ENCODE results near the gene TRANK1. TPM values are rescaled to one million over a fixed set of nuclear protein-coding genes. Genes with fewer than 3 reads are reported as not detected.

TRANK1 gene
- total RNA-seq, result 1 to 10 TPM; 2.5 to 4.8 (median 3.7) TPM

GRCh38 chr3:36944641-36945270, at the start of gene TRANK1:
TRANK1 (minus strand) TSS chr3:36945054; CDS start chr3:36944809, 245 bp downstream.
- no peaks in the 10 kb centered on the region for H3K27me3 ChIP-seq
- peak within 1 kb of the TSS; percentile 96 for H3K4me3 ChIP-seq
- no peaks in the 10 kb centered on the region for H3K36me3 ChIP-seq
- TF ChIP-seq POLR2A (IDR thresholded peaks at IDR 0.05) (peak in 1 of 2 donors; percentile 31), EP300 (IDR thresholded peaks at IDR 0.05) (no peak)
- peaks cover 12% of the 10 kb centered on the region for H3K9me3 ChIP-seq
- peaks cover 14% of the 10 kb centered on the region for H3K4me1 ChIP-seq
- WGBS, result 0% methylated on average over 12 of the region's 68 CpGs
- H3K27ac ChIP-seq, result peak within 1 kb of the TSS; percentile 86
- peak; percentile 80 to 88 for DNase-seq (ENCODE audit: low spot score in 2 of 2)

- H3K27ac ChIP-seq, result peak within 1 kb of the TSS; percentile 98
- TF ChIP-seq EP300 (IDR thresholded peaks at IDR 0.05) (peak; percentile 25), POLR2AphosphoS5 (IDR thresholded peaks at IDR 0.05) (peak in 2 of 3 donors; percentile 54 to 77), POLR2A (IDR thresholded peaks at IDR 0.05) (peak; percentile 35 to 86)
- TF ChIP-seq, protein P1, sequence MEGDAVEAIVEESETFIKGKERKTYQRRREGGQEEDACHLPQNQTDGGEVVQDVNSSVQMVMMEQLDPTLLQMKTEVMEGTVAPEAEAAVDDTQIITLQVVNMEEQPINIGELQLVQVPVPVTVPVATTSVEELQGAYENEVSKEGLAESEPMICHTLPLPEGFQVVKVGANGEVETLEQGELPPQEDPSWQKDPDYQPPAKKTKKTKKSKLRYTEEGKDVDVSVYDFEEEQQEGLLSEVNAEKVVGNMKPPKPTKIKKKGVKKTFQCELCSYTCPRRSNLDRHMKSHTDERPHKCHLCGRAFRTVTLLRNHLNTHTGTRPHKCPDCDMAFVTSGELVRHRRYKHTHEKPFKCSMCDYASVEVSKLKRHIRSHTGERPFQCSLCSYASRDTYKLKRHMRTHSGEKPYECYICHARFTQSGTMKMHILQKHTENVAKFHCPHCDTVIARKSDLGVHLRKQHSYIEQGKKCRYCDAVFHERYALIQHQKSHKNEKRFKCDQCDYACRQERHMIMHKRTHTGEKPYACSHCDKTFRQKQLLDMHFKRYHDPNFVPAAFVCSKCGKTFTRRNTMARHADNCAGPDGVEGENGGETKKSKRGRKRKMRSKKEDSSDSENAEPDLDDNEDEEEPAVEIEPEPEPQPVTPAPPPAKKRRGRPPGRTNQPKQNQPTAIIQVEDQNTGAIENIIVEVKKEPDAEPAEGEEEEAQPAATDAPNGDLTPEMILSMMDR (IDR thresholded peaks at IDR 0.05), result no peak
- H3K9me3 ChIP-seq, result no peaks in the 10 kb centered on the region
- peaks cover 26% of the 10 kb centered on the region for H3K36me3 ChIP-seq
- peaks cover 48% of the 10 kb centered on the region for H3K4me1 ChIP-seq
- H3K27me3 ChIP-seq, result no peaks in the 10 kb centered on the region
- peak within 1 kb of the TSS; percentile 67 for H3K4me3 ChIP-seq
- under 1% methylated on average over 42 of the region's 47 CpGs for WGBS
- peak; percentile 96 to 97 for DNase-seq (ENCODE audit: low spot score in 2 of 2)
Measured at GRCh38 chr3:36993326-36994283, 48.8 kb upstream of the TRANK1 start, which contains the start of gene MLH1. MLH1 (plus strand) TSS chr3:36993518; CDS start chr3:36993548, 30 bp downstream.

GRCh38 chr3:36992806-36993325, 48.0 kb upstream of the TRANK1 start, which contains the start of gene EPM2AIP1:
EPM2AIP1 (minus strand) TSS chr3:36993131; CDS start chr3:36993077, 54 bp downstream.
- H3K4me3 ChIP-seq, result peak within 1 kb of the TSS; percentile 67
- WGBS, result 0% methylated on average over 35 of the region's 48 CpGs
- H3K4me1 ChIP-seq, result peaks cover 55% of the 10 kb centered on the region
- no peaks in the 10 kb centered on the region for H3K27me3 ChIP-seq
- TF ChIP-seq POLR2A (IDR thresholded peaks at IDR 0.05) (peak; percentile 78 to 91), POLR2AphosphoS5 (IDR thresholded peaks at IDR 0.05) (peak; percentile 18 to 87 (median 29)), EP300 (IDR thresholded peaks at IDR 0.05) (no peak)
- TF ChIP-seq, protein P1 (IDR thresholded peaks at IDR 0.05), result peak in 1 of 2 donors; percentile 23
- H3K27ac ChIP-seq, result peak within 1 kb of the TSS; percentile 98
- H3K9me3 ChIP-seq, result no peaks in the 10 kb centered on the region
- DNase-seq (ENCODE audit: low spot score in 2 of 2), result peak; percentile 99
- H3K36me3 ChIP-seq, result peaks cover 21% of the 10 kb centered on the region

- no peaks in the 10 kb centered on the region for H3K27me3 ChIP-seq
- peak in 1 of 2 donors; percentile 66 for DNase-seq (ENCODE audit: low spot score in 2 of 2)
- H3K4me1 ChIP-seq, result peaks cover 55% of the 10 kb centered on the region
- no peaks in the 10 kb centered on the region for H3K9me3 ChIP-seq
- peak overlapping the region; percentile 67 for H3K4me3 ChIP-seq
- WGBS, result 12% methylated on average over 11 of the region's 24 CpGs
- peaks cover 14% of the 10 kb centered on the region for H3K36me3 ChIP-seq
- TF ChIP-seq POLR2AphosphoS5 (IDR thresholded peaks at IDR 0.05) (no peak), EP300 (IDR thresholded peaks at IDR 0.05) (no peak), POLR2A (IDR thresholded peaks at IDR 0.05) (no peak)
- TF ChIP-seq, protein P1 (IDR thresholded peaks at IDR 0.05), result no peak
- H3K27ac ChIP-seq, result peak overlapping the region; percentile 98
Measured at GRCh38 chr3:36991923-36992805, 47.3 kb upstream of the TRANK1 start.

DNA sequence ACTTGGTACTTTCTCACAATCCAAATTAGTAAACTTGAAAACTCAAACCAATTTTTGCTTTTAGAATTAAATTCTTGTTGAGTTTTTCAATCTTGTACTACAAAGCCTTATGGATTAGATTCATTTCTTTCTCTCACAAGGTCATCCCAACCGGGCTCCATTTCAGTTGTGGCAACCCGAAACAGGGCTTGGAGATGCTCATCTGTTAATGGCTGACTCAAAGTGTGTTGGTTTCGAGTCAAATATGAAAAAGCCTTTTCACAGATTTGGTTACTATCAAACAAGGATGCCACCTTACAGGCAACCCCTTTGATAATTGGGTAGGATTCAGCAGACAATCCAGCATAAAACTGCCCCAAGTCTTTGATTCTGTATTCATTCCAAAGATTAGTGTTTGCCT, 46.3 kb upstream of the TRANK1 start:
- H3K4me3 ChIP-seq, result peak overlapping the region; percentile 67
- no peak for TF ChIP-seq POLR2AphosphoS5 (IDR thresholded peaks at IDR 0.05)
- TF ChIP-seq POLR2A (IDR thresholded peaks at IDR 0.05), result no peak
- TF ChIP-seq, protein P1 (IDR thresholded peaks at IDR 0.05), result no peak
- no peak for TF ChIP-seq EP300 (IDR thresholded peaks at IDR 0.05)

More for the DNA sequence above, 46.3 kb upstream of the TRANK1 start:
- H3K36me3 ChIP-seq, result peaks cover 13% of the 10 kb centered on the region
- no peaks in the 10 kb centered on the region for H3K27me3 ChIP-seq
- DNase-seq (ENCODE audit: low spot score in 2 of 2), result no peak
- no peak overlapping the region for H3K27ac ChIP-seq
- 77% methylated on average over 3 of the region's 3 CpGs for WGBS
- H3K9me3 ChIP-seq, result no peaks in the 10 kb centered on the region
- H3K4me1 ChIP-seq, result peaks cover 55% of the 10 kb centered on the region

Data from suprapubic skin (tissue), 4 donors.